ENCODE measurements around the gene FANCM. TPM values are rescaled to one million over a fixed set of nuclear protein-coding genes. Genes with fewer than 3 reads are reported as not detected.

The FANCM gene
- total and polyA plus RNA-seq, 9 of the 15 experiments (the other 6 are each of a cell fraction or from before 2014, with no cell fraction given), result 5.1 to 14.4 (median 6.2) TPM

DNA sequence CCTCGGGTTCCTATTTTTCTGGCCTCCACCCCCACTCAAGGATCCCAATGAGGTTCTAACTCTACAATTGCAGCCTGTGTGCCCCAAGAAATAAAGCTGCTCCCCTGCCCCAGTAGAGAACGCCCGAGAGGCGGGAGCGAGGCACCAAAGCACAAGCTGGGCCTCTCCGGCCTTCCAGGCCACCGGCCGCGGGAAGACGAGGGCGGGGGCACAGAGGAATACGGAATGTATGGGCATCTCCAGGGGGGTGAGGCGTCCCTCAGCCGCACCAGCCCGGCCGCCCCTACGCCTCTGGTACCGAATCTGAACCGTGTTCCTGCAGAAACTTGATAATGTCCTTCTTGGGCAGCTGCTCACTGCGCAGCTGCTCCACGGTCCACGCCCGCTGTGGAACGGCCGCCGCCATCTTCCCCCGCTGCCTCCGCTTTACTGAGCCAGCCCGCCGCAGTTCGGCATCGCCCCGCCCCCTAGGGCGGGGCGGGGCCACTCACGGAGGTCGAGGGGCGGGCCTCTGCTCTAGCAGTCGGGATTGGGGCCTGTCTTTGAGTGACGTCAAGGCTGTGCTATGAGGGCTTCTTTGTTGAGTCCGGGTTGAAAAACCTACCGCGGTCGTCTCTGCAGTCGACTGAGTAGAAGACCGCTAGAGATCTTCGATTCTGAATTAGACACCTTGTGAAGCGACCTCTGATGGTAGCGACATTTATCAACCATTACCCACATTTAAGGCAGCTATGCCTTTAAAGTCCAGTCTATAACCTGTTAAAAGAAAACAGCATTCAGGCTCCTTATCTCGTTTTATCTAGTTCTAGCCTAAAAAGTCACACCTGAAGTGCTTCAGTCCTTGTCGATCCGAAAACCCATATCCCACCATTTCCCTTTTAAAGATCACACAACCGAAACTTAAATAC, 1.4 kb upstream of the FANCM start, which contains the start of gene FKBP3 (continued):
- no peak for TF ChIP-seq ZBTB7A (IDR thresholded peaks at IDR 0.05; ENCODE audit: borderline replicate concordance, control insufficient read depth, low read depth, low read length)
- no peak for TF ChIP-seq SMARCE1 (IDR thresholded peaks at IDR 0.05)
- TF ChIP-seq ZNF57 (CRISPR knock-in tag; IDR thresholded peaks at IDR 0.05), result no peak
- no peak for TF ChIP-seq GATAD2B (IDR thresholded peaks at IDR 0.05; ENCODE audit: borderline replicate concordance)
- no peak for TF ChIP-seq KDM2B (CRISPR knock-in tag; IDR thresholded peaks at IDR 0.05)
- TF ChIP-seq, protein P1, sequence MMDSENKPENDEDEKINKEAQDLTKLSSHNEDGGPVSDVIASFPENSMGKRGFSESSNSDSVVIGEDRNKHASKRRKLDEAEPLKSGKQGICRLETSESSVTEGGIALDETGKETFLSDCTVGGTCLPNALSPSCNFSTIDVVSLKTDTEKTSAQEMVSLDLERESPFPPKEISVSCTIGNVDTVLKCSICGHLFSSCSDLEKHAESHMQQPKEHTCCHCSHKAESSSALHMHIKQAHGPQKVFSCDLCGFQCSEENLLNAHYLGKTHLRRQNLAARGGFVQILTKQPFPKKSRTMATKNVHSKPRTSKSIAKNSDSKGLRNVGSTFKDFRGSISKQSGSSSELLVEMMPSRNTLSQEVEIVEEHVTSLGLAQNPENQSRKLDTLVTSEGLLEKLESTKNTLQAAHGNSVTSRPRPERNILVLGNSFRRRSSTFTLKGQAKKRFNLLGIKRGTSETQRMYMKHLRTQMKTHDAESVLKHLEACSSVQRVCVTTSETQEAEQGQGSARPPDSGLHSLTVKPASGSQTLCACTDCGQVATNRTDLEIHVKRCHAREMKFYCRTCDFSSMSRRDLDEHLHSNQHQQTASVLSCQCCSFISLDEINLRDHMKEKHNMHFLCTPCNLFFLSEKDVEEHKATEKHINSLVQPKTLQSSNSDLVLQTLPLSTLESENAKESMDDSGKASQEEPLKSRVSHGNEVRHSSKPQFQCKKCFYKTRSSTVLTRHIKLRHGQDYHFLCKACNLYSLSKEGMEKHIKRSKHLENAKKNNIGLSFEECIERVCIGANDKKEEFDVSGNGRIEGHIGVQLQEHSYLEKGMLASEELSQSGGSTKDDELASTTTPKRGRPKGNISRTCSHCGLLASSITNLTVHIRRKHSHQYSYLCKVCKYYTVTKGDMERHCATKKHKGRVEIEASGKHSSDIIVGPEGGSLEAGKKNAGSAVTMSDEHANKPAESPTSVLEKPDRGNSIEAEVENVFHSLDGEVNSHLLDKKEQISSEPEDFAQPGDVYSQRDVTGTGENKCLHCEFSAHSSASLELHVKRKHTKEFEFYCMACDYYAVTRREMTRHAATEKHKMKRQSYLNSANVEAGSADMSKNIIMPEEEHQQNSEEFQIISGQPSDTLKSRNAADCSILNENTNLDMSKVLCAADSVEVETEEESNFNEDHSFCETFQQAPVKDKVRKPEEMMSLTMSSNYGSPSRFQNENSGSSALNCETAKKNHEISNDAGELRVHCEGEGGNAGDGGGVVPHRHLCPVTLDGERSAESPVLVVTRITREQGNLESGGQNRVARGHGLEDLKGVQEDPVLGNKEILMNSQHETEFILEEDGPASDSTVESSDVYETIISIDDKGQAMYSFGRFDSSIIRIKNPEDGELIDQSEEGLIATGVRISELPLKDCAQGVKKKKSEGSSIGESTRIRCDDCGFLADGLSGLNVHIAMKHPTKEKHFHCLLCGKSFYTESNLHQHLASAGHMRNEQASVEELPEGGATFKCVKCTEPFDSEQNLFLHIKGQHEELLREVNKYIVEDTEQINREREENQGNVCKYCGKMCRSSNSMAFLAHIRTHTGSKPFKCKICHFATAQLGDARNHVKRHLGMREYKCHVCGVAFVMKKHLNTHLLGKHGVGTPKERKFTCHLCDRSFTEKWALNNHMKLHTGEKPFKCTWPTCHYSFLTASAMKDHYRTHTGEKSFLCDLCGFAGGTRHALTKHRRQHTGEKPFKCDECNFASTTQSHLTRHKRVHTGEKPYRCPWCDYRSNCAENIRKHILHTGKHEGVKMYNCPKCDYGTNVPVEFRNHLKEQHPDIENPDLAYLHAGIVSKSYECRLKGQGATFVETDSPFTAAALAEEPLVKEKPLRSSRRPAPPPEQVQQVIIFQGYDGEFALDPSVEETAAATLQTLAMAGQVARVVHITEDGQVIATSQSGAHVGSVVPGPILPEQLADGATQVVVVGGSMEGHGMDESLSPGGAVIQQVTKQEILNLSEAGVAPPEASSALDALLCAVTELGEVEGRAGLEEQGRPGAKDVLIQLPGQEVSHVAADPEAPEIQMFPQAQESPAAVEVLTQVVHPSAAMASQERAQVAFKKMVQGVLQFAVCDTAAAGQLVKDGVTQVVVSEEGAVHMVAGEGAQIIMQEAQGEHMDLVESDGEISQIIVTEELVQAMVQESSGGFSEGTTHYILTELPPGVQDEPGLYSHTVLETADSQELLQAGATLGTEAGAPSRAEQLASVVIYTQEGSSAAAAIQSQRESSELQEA (IDR thresholded peaks at IDR 0.05; ENCODE audit: low read depth), result no peak
- no peak for TF ChIP-seq ZFPM2 (CRISPR knock-in tag; IDR thresholded peaks at IDR 0.05)
- TF ChIP-seq POLR2AphosphoS5 (IDR thresholded peaks at IDR 0.05; ENCODE audit: control insufficient read depth, insufficient read depth, low read depth, low read length), result peak; percentile 61; the same call in 1 of the 2 replicates
- no peak for TF ChIP-seq ZNF217 (CRISPR knock-in tag; IDR thresholded peaks at IDR 0.05)
- no peak for TF ChIP-seq CEBPB (tag; IDR thresholded peaks at IDR 0.05)
- TF ChIP-seq YBX1 (IDR thresholded peaks at IDR 0.05), result no peak
- TF ChIP-seq ZNF121 (CRISPR knock-in tag; conservative IDR thresholded peaks at IDR 0.05), result no peak
- no peak for TF ChIP-seq POLR3A (IDR thresholded peaks at IDR 0.05; ENCODE audit: borderline replicate concordance, extremely low read depth, insufficient read depth, insufficient read length)
- TF ChIP-seq, protein P2, sequence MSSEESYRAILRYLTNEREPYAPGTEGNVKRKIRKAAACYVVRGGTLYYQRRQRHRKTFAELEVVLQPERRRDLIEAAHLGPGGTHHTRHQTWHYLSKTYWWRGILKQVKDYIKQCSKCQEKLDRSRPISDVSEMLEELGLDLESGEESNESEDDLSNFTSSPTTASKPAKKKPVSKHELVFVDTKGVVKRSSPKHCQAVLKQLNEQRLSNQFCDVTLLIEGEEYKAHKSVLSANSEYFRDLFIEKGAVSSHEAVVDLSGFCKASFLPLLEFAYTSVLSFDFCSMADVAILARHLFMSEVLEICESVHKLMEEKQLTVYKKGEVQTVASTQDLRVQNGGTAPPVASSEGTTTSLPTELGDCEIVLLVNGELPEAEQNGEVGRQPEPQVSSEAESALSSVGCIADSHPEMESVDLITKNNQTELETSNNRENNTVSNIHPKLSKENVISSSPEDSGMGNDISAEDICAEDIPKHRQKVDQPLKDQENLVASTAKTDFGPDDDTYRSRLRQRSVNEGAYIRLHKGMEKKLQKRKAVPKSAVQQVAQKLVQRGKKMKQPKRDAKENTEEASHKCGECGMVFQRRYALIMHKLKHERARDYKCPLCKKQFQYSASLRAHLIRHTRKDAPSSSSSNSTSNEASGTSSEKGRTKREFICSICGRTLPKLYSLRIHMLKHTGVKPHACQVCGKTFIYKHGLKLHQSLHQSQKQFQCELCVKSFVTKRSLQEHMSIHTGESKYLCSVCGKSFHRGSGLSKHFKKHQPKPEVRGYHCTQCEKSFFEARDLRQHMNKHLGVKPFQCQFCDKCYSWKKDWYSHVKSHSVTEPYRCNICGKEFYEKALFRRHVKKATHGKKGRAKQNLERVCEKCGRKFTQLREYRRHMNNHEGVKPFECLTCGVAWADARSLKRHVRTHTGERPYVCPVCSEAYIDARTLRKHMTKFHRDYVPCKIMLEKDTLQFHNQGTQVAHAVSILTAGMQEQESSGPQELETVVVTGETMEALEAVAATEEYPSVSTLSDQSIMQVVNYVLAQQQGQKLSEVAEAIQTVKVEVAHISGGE (CRISPR knock-in tag; IDR thresholded peaks at IDR 0.05), result peak; percentile 54 to 94 (median 79); a peak in 5 of 6 replicates
- TF ChIP-seq KAT7 (CRISPR knock-in tag; IDR thresholded peaks at IDR 0.05; ENCODE audit: borderline replicate concordance), result no peak; the same call in 1 of the 2 replicates
- no peak for TF ChIP-seq FOXJ2 (tag; IDR thresholded peaks at IDR 0.05)
